ENCODE measurements around the gene TBC1D1.

Gene TBC1D1

GRCh38 chr4:38060829-38061431 is 170.0 kb downstream of the TBC1D1 start:
- TF ChIP-seq ZFX (IDR thresholded peaks at IDR 0.05) = no peak
- TF ChIP-seq, protein P1, sequence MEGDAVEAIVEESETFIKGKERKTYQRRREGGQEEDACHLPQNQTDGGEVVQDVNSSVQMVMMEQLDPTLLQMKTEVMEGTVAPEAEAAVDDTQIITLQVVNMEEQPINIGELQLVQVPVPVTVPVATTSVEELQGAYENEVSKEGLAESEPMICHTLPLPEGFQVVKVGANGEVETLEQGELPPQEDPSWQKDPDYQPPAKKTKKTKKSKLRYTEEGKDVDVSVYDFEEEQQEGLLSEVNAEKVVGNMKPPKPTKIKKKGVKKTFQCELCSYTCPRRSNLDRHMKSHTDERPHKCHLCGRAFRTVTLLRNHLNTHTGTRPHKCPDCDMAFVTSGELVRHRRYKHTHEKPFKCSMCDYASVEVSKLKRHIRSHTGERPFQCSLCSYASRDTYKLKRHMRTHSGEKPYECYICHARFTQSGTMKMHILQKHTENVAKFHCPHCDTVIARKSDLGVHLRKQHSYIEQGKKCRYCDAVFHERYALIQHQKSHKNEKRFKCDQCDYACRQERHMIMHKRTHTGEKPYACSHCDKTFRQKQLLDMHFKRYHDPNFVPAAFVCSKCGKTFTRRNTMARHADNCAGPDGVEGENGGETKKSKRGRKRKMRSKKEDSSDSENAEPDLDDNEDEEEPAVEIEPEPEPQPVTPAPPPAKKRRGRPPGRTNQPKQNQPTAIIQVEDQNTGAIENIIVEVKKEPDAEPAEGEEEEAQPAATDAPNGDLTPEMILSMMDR (conservative IDR thresholded peaks at IDR 0.05) = no peak
- no peak overlapping the region for H3K27ac ChIP-seq

DNA sequence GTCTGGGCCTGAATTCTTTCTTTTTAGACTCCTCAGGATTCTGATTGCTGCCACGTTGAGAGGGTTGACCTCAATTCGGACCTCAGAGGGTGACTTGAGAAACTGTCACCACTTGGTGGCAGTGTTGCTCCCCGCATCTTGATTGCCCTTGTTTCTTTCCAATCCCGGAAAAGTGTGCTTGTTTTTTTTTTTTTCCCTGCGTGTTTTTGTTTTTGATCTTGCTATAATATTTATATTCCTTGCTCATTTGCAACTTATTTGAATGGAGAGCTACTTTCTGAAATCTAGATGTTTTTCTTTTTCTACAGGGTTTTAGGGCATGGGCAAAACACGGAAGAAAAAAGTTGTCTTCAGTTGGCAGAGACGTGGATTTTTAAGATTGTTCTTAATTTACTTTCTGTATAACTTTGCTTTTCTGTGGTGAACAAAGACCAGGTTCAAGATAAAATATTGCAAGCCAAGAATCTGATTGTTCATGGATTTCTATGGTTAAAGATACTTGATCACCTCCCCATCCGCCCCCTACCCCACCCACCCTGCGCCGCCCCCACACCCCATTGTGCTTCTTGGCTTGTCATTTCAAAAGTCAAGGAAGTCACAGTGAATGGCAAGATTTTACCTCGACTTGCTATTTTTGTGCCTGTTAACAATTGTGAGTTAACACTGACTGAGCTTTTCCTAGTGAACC is 171.3 kb downstream of the TBC1D1 start:
- TF ChIP-seq, protein P1 (conservative IDR thresholded peaks at IDR 0.05) = peak; percentile 88
- TF ChIP-seq ZFX (IDR thresholded peaks at IDR 0.05) = no peak
- no peak overlapping the region for H3K27ac ChIP-seq

DNA sequence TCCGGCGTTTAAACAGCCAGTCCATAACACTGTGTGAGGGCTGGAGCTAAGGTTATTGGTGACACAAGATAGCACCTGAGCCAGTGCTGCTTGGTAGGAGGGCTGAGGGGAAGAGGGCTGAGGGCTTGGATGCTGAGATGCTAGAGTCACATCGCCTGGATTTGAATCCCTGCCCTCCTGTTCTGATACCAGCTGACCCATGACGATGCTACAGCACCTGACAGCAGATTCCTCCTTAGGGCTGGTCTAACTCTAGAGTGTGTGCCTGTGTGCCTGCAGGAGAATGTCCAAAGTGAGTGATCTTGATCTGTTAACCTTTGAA is 171.9 kb downstream of the TBC1D1 start:
- no peak for TF ChIP-seq ZFX (IDR thresholded peaks at IDR 0.05)
- TF ChIP-seq, protein P1 (conservative IDR thresholded peaks at IDR 0.05) = no peak
- no peak overlapping the region for H3K27ac ChIP-seq

GRCh38 chr4:38065176-38065575 is 174.3 kb downstream of the TBC1D1 start:
- no peak for TF ChIP-seq ZFX (IDR thresholded peaks at IDR 0.05)
- TF ChIP-seq, protein P1 (conservative IDR thresholded peaks at IDR 0.05) = no peak
- H3K27ac ChIP-seq = no peak overlapping the region

DNA sequence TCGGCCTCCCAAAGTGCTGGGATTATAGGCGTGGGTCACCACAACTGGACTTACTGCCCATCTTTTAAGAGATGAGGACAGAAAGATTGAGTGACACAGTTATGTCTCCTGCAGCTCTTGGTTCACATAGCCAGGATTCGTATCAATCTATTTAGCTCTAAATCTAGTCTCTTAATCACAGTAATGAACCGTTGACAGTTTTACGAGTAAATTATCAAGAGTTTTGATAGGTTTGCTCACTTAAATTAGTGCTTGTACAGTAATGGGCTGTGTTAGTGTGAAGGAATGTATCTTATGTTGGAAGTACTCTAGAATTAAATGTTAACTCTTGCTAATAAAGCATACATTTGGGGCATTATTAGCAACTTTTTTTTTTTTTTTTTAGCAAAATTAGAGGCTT is 175.0 kb downstream of the TBC1D1 start:
- no peak overlapping the region for H3K27ac ChIP-seq
- TF ChIP-seq, protein P1 (conservative IDR thresholded peaks at IDR 0.05) = no peak
- no peak for TF ChIP-seq ZFX (IDR thresholded peaks at IDR 0.05)

DNA sequence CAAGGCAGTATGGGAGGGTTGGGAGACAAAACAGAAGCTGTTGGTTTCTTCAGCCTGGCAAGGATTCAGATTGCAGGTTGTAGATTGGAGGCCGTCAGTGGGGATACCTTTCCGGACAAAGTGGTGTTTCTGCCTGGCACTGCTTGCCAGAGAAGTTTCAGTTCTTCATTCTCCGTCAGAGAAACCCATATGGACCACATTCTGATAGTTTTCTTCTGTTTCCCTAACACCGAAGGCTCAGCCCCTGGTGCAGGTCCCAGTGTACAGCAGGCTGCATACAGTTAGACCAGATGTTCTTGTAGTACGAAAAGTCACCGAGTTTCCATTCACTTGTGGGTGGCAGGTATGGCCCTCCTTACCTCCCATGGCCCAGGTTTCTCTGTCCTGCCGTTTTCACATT is 176.6 kb downstream of the TBC1D1 start:
- TF ChIP-seq, protein P1 (conservative IDR thresholded peaks at IDR 0.05) = no peak
- TF ChIP-seq ZFX (IDR thresholded peaks at IDR 0.05) = no peak
- H3K27ac ChIP-seq = no peak overlapping the region

- H3K27ac ChIP-seq = no peak overlapping the region
- TF ChIP-seq ZFX (IDR thresholded peaks at IDR 0.05) = no peak
- TF ChIP-seq, protein P1 (conservative IDR thresholded peaks at IDR 0.05) = no peak
These were observed 177.2 kb downstream of the TBC1D1 start for GRCh38 chr4:38068107-38068506.
